ENCODE results near the gene STK11. TPM values are rescaled to one million over a fixed set of nuclear protein-coding genes. Genes with fewer than 3 reads are reported as not detected.

STK11 gene
- polyA plus RNA-seq, 1 donor from 2014 or later = 51.6 TPM

DNA sequence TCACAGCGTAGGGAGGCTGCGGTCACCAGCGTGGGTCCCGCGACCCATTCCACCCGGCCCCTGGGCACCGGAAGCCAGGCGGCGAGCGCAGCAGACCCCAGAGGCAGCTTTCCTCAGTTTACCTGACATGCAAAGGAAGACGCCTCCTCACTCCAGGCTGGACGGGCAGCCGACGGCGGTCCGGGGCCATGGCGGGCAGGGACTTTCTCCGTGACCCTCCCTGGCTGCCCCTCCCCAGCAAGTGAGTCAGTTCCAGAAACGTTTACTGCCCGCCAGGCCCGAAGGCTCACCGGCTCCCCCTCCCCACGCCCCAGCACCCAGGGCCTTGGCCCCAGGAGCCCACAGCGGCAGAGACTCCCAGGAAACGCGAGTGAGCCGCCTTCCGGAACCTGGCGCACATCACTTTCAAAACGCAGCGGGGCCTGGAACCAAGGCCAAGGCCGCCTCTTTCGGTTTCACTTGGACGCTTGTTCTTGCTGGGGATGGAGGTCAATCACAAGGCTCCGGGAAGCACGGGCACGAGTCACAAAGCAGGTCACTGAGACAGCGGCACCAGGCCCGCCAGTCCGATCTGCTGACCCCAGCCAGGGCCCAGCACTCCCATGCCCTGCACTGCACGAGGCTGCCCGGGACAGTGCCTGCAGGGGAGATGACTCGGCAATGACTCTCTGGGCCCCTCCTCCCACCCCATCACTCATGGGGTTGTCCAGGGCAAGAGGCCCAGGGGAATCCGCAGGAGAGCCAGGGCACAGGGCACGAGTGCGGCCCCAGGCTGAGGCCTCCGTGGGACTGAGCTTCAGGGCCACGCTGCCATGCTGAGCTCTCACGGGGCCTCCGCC, 36.8 kb upstream of the STK11 start:
- no peaks in the 10 kb centered on the region for H3K27me3 ChIP-seq (ENCODE audit: insufficient read depth, low read depth, low read length)
- no peak overlapping the region for H3K4me2 ChIP-seq (ENCODE audit: low read length)
- H3K4me3 ChIP-seq (ENCODE audit: low read length) = no peak overlapping the region
- H3K9me3 ChIP-seq (ENCODE audit: low read length) = peaks cover 5% of the 10 kb centered on the region
- no peak overlapping the region for H3K27ac ChIP-seq (ENCODE audit: low read length)
- TF ChIP-seq EP300 (conservative IDR thresholded peaks at IDR 0.05; ENCODE audit: poor library complexity, severe bottlenecking) (no peak), RAD21 (conservative IDR thresholded peaks at IDR 0.05) (no peak), EZH2 (IDR thresholded peaks at IDR 0.05; ENCODE audit: borderline replicate concordance, insufficient read depth, low read length, poor library complexity, severe bottlenecking) (no peak), MXI1 (conservative IDR thresholded peaks at IDR 0.05; ENCODE audit: poor library complexity, severe bottlenecking) (no peak), POLR2AphosphoS5 (IDR thresholded peaks at IDR 0.05) (no peak), TAF1 (IDR thresholded peaks at IDR 0.05; ENCODE audit: low read depth) (no peak), SMC3 (conservative IDR thresholded peaks at IDR 0.05; ENCODE audit: poor library complexity) (no peak)
- TF ChIP-seq, protein P1, sequence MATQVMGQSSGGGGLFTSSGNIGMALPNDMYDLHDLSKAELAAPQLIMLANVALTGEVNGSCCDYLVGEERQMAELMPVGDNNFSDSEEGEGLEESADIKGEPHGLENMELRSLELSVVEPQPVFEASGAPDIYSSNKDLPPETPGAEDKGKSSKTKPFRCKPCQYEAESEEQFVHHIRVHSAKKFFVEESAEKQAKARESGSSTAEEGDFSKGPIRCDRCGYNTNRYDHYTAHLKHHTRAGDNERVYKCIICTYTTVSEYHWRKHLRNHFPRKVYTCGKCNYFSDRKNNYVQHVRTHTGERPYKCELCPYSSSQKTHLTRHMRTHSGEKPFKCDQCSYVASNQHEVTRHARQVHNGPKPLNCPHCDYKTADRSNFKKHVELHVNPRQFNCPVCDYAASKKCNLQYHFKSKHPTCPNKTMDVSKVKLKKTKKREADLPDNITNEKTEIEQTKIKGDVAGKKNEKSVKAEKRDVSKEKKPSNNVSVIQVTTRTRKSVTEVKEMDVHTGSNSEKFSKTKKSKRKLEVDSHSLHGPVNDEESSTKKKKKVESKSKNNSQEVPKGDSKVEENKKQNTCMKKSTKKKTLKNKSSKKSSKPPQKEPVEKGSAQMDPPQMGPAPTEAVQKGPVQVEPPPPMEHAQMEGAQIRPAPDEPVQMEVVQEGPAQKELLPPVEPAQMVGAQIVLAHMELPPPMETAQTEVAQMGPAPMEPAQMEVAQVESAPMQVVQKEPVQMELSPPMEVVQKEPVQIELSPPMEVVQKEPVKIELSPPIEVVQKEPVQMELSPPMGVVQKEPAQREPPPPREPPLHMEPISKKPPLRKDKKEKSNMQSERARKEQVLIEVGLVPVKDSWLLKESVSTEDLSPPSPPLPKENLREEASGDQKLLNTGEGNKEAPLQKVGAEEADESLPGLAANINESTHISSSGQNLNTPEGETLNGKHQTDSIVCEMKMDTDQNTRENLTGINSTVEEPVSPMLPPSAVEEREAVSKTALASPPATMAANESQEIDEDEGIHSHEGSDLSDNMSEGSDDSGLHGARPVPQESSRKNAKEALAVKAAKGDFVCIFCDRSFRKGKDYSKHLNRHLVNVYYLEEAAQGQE (IDR thresholded peaks at IDR 0.05; ENCODE audit: borderline replicate concordance) = no peak
- TF ChIP-seq, protein P2, sequence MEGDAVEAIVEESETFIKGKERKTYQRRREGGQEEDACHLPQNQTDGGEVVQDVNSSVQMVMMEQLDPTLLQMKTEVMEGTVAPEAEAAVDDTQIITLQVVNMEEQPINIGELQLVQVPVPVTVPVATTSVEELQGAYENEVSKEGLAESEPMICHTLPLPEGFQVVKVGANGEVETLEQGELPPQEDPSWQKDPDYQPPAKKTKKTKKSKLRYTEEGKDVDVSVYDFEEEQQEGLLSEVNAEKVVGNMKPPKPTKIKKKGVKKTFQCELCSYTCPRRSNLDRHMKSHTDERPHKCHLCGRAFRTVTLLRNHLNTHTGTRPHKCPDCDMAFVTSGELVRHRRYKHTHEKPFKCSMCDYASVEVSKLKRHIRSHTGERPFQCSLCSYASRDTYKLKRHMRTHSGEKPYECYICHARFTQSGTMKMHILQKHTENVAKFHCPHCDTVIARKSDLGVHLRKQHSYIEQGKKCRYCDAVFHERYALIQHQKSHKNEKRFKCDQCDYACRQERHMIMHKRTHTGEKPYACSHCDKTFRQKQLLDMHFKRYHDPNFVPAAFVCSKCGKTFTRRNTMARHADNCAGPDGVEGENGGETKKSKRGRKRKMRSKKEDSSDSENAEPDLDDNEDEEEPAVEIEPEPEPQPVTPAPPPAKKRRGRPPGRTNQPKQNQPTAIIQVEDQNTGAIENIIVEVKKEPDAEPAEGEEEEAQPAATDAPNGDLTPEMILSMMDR (IDR thresholded peaks at IDR 0.05; ENCODE audit: poor library complexity, severe bottlenecking) = no peak
- no peaks in the 10 kb centered on the region for H4K20me1 ChIP-seq (ENCODE audit: insufficient read depth)
- H3K9me2 ChIP-seq (ENCODE audit: insufficient read depth, low read length) = no peaks in the 10 kb centered on the region
- H3F3A ChIP-seq (ENCODE audit: insufficient read depth, low read length, poor library complexity, severe bottlenecking) = no peaks in the 10 kb centered on the region
- peaks cover 8% of the 10 kb centered on the region for H3K36me3 ChIP-seq (ENCODE audit: insufficient read depth, low read length)
- H3K79me2 ChIP-seq (replicated peaks; ENCODE audit: insufficient read depth, low read length) = no peaks in the 10 kb centered on the region
- no peak overlapping the region for H3K9ac ChIP-seq (ENCODE audit: low read length)
- no peak overlapping the region for H2AFZ ChIP-seq (ENCODE audit: low read depth, low read length)

DNA sequence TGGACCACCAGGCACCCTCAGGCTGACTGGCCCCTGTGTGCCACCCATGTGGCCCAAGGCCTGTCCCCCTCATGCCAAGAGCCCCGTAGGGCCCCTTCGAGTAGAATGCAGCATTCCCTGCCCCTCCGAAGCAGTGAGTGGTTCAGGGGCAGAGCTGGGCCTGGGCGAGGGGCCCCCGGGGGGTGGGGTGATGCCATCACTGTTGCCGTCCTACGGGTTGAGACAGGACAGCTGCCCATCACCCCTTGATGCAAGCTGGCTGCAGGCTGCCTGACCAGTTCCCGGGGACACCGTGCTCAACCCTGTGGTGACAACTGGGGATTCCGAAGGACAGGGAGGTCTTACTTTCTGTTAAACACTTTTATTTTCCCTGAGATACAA, 36.2 kb upstream of the STK11 start:
- no peak overlapping the region for H2AFZ ChIP-seq (ENCODE audit: low read depth, low read length)
- H3K9me3 ChIP-seq (ENCODE audit: low read length) = peaks cover 5% of the 10 kb centered on the region
- no peak overlapping the region for H3K27ac ChIP-seq (ENCODE audit: low read length)
- H3K9ac ChIP-seq (ENCODE audit: low read length) = no peak overlapping the region
- peaks cover 8% of the 10 kb centered on the region for H3K36me3 ChIP-seq (ENCODE audit: insufficient read depth, low read length)
- TF ChIP-seq EZH2 (IDR thresholded peaks at IDR 0.05; ENCODE audit: borderline replicate concordance, insufficient read depth, low read length, poor library complexity, severe bottlenecking) = no peak
- no peak for TF ChIP-seq RAD21 (conservative IDR thresholded peaks at IDR 0.05)
- TF ChIP-seq MXI1 (conservative IDR thresholded peaks at IDR 0.05; ENCODE audit: poor library complexity, severe bottlenecking) = no peak
- no peak for TF ChIP-seq TAF1 (IDR thresholded peaks at IDR 0.05; ENCODE audit: low read depth)
- TF ChIP-seq EP300 (conservative IDR thresholded peaks at IDR 0.05; ENCODE audit: poor library complexity, severe bottlenecking) = no peak
- no peak for TF ChIP-seq POLR2AphosphoS5 (IDR thresholded peaks at IDR 0.05)
- no peak for TF ChIP-seq SMC3 (conservative IDR thresholded peaks at IDR 0.05; ENCODE audit: poor library complexity)
- TF ChIP-seq, protein P1 (IDR thresholded peaks at IDR 0.05; ENCODE audit: borderline replicate concordance) = no peak
- TF ChIP-seq, protein P2 (IDR thresholded peaks at IDR 0.05; ENCODE audit: poor library complexity, severe bottlenecking) = no peak
- no peaks in the 10 kb centered on the region for H3K27me3 ChIP-seq (ENCODE audit: insufficient read depth, low read depth, low read length)
- no peaks in the 10 kb centered on the region for H4K20me1 ChIP-seq (ENCODE audit: insufficient read depth)
- no peaks in the 10 kb centered on the region for H3K79me2 ChIP-seq (replicated peaks; ENCODE audit: insufficient read depth, low read length)
- no peaks in the 10 kb centered on the region for H3K9me2 ChIP-seq (ENCODE audit: insufficient read depth, low read length)
- H3K4me2 ChIP-seq (ENCODE audit: low read length) = no peak overlapping the region
- H3K4me3 ChIP-seq (ENCODE audit: low read length) = no peak overlapping the region
- H3F3A ChIP-seq (ENCODE audit: insufficient read depth, low read length, poor library complexity, severe bottlenecking) = no peaks in the 10 kb centered on the region

Data from neural cell (in vitro differentiated cells).